ENCODE data around the gene ST7.
"Not testable (repeated sequence)": the region's sequence is repeated elsewhere in the genome, so short reads cannot be mapped to it uniquely, and the experiment has no call there.

ST7 gene

DNA sequence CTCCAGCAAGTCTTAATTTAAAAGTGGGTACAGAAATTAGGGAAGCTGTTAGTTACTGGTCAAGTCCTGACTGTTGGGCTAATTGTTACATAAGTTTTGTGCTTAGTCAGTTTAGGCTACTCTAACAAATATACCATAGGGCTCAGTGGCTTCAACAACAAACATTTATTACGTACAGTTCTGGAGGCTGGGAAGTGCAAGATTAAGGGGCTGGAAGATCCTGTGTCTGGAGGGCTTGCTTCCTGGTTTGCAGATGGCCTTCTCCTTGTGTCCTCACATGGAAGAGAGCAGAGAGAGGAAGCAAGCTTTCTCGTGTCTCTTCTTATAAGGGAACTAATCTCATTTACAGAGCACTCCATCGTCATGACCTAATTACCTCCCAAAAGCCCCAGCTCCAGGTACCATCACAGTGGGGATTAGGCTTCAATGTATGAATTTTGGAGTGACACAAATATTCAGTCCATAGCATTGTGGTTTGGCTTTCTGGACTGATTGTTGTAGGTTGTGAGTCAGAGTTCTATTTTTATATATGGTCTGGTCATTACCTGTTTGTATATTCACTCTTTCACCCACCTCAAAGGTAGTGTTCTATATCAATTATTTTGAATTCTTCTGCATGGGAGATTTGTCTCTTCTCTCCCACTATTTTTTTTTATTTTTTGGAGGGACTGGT lies 17.1 kb downstream of the ST7 start:
- POLR2A ChIA-PET: interaction anchor here (1.1 kb wide), 1 partner anchor 17 kb away, joined by 3 read pairs; the partner anchor contains the start of gene ST7
- no peak for DNase-seq (ENCODE audit: extremely low spot score)
- CTCF ChIA-PET: interaction anchor here (0.6 to 1.1 kb wide), 2 partner anchors 16 to 186 kb away, joined by 3 read pairs; no protein-coding TSS in a partner anchor
- no peak for TF ChIP-seq FOXK2 (IDR thresholded peaks at IDR 0.05)
- no peak for TF ChIP-seq BHLHE40 (IDR thresholded peaks at IDR 0.05; ENCODE audit: borderline replicate concordance)
- no peak for TF ChIP-seq LEF1 (IDR thresholded peaks at IDR 0.05; ENCODE audit: borderline replicate concordance)
- no peak for TF ChIP-seq SP1 (IDR thresholded peaks at IDR 0.05)
- TF ChIP-seq TARDBP (IDR thresholded peaks at IDR 0.05): no peak
- TF ChIP-seq ARNT (IDR thresholded peaks at IDR 0.05): no peak
- TF ChIP-seq, protein P1, sequence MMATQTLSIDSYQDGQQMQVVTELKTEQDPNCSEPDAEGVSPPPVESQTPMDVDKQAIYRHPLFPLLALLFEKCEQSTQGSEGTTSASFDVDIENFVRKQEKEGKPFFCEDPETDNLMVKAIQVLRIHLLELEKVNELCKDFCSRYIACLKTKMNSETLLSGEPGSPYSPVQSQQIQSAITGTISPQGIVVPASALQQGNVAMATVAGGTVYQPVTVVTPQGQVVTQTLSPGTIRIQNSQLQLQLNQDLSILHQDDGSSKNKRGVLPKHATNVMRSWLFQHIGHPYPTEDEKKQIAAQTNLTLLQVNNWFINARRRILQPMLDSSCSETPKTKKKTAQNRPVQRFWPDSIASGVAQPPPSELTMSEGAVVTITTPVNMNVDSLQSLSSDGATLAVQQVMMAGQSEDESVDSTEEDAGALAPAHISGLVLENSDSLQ (IDR thresholded peaks at IDR 0.05): no peak
- no peak for TF ChIP-seq SUZ12 (IDR thresholded peaks at IDR 0.05)
- no peak for TF ChIP-seq ELF4 (IDR thresholded peaks at IDR 0.05)
- no peak for TF ChIP-seq NFRKB (IDR thresholded peaks at IDR 0.05)
- TF ChIP-seq L3MBTL2 (conservative IDR thresholded peaks at IDR 0.05): no peak
- TF ChIP-seq FOXA1 (IDR thresholded peaks at IDR 0.05): no peak

DNA sequence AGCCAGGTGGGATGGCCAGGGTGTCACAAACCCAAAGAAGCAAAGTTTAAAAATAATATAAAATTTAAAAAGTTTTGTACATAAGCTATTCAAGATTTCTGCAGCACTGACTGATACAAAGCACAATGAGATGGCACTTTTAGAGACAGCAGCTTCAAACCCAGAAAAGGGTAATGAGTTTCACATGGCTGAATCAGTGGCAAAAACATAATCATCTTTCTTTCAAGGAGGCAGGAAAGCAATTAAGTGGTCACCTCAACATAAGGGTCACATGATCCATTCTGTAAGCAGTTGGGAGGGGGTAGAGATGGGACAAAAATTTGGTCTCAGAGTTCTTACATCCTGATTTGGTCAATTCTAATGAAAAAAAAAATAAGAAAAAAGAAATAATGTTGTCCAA lies 17.9 kb downstream of the ST7 start:
- ChIA-PET CTCF (interaction anchor here (1.3 kb wide), 1 partner anchor 17 kb away, joined by 4 read pairs; no protein-coding TSS in a partner anchor), POLR2A (interaction anchor here (1.4 kb wide), 1 partner anchor 17 kb away, joined by 3 read pairs; no protein-coding TSS in a partner anchor)
- not testable (repeated sequence) for DNase-seq (ENCODE audit: extremely low spot score)

DNA sequence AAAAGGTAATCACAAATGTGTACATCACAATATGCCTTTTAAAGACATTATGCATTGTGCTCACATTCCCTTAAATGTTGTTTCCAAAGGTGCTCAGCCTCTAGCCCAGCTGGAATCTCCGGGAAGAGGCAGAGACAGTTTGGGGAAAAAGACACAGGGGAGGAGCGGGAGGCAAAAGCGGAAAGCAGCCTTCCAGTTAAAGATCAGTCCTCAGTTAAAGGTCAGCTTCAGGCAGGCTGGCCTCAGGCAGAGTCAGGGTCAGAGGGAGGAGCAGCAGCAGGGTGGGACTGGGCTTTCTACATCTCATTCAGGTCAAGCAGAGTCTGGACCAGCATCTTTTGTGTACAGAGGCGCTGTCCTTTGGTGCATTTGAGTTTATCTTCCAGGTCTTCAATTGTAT lies 18.6 kb downstream of the ST7 start:
- TF ChIP-seq FOXA1 (IDR thresholded peaks at IDR 0.05) (no peak), ELF4 (IDR thresholded peaks at IDR 0.05) (no peak), CTBP1 (IDR thresholded peaks at IDR 0.05; ENCODE audit: borderline replicate concordance) (no peak), FOXK2 (IDR thresholded peaks at IDR 0.05) (no peak), BHLHE40 (IDR thresholded peaks at IDR 0.05; ENCODE audit: borderline replicate concordance) (no peak), L3MBTL2 (conservative IDR thresholded peaks at IDR 0.05) (no peak), SP1 (IDR thresholded peaks at IDR 0.05) (no peak), SUZ12 (IDR thresholded peaks at IDR 0.05) (no peak), TARDBP (IDR thresholded peaks at IDR 0.05) (no peak), NFRKB (IDR thresholded peaks at IDR 0.05) (no peak), FOXM1 (IDR thresholded peaks at IDR 0.05; ENCODE audit: borderline replicate concordance) (no peak), ARNT (IDR thresholded peaks at IDR 0.05) (no peak), HDGF (IDR thresholded peaks at IDR 0.05; ENCODE audit: borderline replicate concordance) (no peak), LEF1 (IDR thresholded peaks at IDR 0.05; ENCODE audit: borderline replicate concordance) (no peak), ZNF384 (IDR thresholded peaks at IDR 0.05) (no peak)
- TF ChIP-seq, protein P1 (IDR thresholded peaks at IDR 0.05): no peak
- no peak for DNase-seq (ENCODE audit: extremely low spot score)
- ChIA-PET CTCF (interaction anchor here (1.2 to 1.3 kb wide), 2 partner anchors 14 to 17 kb away, joined by 4 read pairs; no protein-coding TSS in a partner anchor), POLR2A (interaction anchor here (1.4 kb wide), 1 partner anchor 17 kb away, joined by 3 read pairs; no protein-coding TSS in a partner anchor)

DNA sequence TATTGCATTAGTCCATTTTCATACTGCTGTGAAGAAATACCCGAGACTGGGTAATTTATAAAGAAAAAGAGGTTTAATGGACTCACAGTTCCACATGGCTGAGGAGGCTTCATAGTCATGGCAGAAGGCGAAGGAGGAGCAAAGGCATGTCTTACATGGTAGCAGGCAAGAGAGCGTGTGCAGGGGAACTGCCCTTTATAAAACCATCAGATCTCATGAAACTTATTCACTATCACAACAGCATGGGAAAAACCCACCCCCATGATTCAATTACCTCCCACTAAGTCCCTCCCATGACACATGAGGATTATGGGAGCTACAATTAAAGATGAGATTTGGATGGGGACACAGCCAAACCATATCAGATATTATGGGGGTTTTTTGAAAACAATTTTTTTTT lies 21.7 kb downstream of the ST7 start:
- CTCF ChIA-PET: interaction anchor here (0.6 kb wide), 1 partner anchor 34 kb away, joined by 4 read pairs; no protein-coding TSS in a partner anchor
- POLR2A ChIA-PET; DNase-seq (ENCODE audit: extremely low spot score): not testable (repeated sequence)

DNA sequence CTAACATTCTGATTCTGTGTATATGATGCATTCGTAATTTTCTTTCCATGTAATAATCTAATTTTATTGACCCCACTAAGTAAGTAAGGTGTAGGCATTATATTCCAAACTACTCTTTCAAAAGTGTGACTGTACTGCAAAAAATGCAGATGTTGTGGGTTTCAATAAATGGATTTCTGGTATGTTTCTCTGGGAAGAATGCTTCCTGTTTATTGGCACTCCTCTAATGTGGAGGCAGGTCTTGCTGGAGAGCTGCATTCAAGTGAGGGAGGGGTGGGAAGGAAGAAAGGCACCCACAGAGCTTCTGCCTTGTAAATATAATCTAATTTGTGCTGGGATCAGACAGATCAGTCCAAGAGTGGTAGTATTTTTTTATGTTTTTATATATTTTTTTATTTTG lies 23.9 kb downstream of the ST7 start:
- no peak for DNase-seq (ENCODE audit: extremely low spot score)
- TF ChIP-seq ARNT (IDR thresholded peaks at IDR 0.05) (no peak), FOXM1 (IDR thresholded peaks at IDR 0.05; ENCODE audit: borderline replicate concordance) (no peak), SUZ12 (IDR thresholded peaks at IDR 0.05) (no peak), FOXK2 (IDR thresholded peaks at IDR 0.05) (no peak), ELF4 (IDR thresholded peaks at IDR 0.05) (no peak), SP1 (IDR thresholded peaks at IDR 0.05) (no peak), ZNF384 (IDR thresholded peaks at IDR 0.05) (no peak)
- TF ChIP-seq, protein P1 (IDR thresholded peaks at IDR 0.05): no peak
- CTCF ChIA-PET: no interaction called here
- POLR2A ChIA-PET: no interaction called here

DNA sequence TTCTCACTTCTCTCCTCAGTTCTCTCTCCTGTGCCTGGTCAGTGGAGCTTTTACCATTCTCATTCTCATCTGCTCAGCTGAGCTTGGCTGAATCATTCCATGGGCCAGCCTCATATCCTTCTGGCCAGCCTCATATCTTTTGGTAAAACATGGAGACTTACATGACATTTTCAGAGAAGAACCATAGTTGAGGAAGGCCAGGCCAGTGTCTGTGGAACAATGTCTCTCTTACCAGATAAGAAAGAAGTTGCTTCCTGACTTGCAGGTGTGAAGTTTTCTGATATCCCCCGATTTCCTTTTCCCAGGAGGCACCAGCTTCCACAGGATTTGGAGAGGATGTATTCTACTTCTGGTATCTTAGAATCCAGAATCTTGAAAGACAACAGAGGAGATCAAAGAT lies 24.7 kb downstream of the ST7 start:
- POLR2A ChIA-PET: no interaction called here

More for the DNA sequence above, 24.7 kb downstream of the ST7 start:
- TF ChIP-seq FOXM1 (IDR thresholded peaks at IDR 0.05; ENCODE audit: borderline replicate concordance) (no peak), SP1 (IDR thresholded peaks at IDR 0.05) (no peak), SUZ12 (IDR thresholded peaks at IDR 0.05) (no peak), ZNF384 (IDR thresholded peaks at IDR 0.05) (no peak), L3MBTL2 (conservative IDR thresholded peaks at IDR 0.05) (no peak), LEF1 (IDR thresholded peaks at IDR 0.05; ENCODE audit: borderline replicate concordance) (no peak), ARNT (IDR thresholded peaks at IDR 0.05) (no peak), ELF4 (IDR thresholded peaks at IDR 0.05) (no peak), BHLHE40 (IDR thresholded peaks at IDR 0.05; ENCODE audit: borderline replicate concordance) (no peak), FOXA1 (IDR thresholded peaks at IDR 0.05) (no peak), FOXK2 (IDR thresholded peaks at IDR 0.05) (no peak), HDGF (IDR thresholded peaks at IDR 0.05; ENCODE audit: borderline replicate concordance) (no peak), NFRKB (IDR thresholded peaks at IDR 0.05) (no peak), TARDBP (IDR thresholded peaks at IDR 0.05) (no peak)
- TF ChIP-seq, protein P1 (IDR thresholded peaks at IDR 0.05): no peak
- no peak for DNase-seq (ENCODE audit: extremely low spot score)
- CTCF ChIA-PET: no interaction called here

Data from HEK293T (cell line).